GM18519 (cell line): ENCODE data around the gene HAT1.

Experiments
- ATAC-seq: cut with Tn5 transposase; IDR thresholded peaks from one replicate; pipeline ENCODE4 v1.9.1; 2021; ENCODE audit warnings: mild to moderate bottlenecking, moderate library complexity; ENCODE audit not compliant: unreplicated experiment, low FRiP score

The HAT1 gene

GRCh38 chr2:171913517-171913916, 8.7 kb upstream of the HAT1 start:
- ATAC-seq, result no peak

DNA sequence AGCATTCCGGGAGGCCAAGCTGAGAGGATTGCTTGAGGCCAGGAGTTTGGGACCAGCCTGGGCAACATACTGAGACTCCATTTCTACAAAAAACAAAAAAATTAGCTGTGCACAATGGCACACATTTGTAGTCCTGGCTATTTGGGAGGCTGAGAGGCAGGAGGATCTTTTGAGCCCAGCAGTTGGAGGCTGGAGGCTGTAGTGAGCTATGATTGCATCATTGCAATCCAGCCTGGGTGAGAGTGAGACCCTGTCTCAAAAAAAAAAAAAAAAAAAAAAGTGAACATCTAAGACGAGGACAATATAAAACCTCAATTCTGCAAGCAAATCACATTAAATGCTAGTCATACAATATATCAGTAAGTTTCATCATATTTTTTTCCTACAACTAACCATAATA, 2.8 kb upstream of the HAT1 start:
- ATAC-seq, result no peak

GRCh38 chr2:171921970-171922229, 361 bp upstream of the HAT1 start:
- no peak for ATAC-seq

DNA sequence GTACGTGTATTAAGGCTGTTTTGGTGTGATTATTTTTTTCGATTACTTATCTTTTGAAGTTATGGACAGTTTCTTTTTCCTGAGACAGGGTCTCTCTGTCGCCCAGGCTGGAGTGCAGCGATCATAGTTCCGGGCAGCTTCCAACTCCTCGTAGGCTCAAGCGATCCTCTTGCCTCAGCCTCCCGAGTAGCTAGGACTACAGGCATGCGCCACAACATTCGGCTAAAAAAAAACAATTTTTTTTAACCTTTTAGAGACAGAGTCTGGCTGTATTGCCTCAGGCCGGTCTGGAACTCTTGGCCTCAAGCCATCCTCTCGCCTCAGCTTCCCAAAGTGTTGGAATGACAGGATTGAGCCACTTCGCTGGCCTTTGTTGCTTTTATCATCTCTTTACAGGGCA, 945 bp downstream of the HAT1 start:
- ATAC-seq, result no peak

GRCh38 chr2:171924170-171924942, 2.1 kb downstream of the HAT1 start:
- no peak for ATAC-seq

DNA sequence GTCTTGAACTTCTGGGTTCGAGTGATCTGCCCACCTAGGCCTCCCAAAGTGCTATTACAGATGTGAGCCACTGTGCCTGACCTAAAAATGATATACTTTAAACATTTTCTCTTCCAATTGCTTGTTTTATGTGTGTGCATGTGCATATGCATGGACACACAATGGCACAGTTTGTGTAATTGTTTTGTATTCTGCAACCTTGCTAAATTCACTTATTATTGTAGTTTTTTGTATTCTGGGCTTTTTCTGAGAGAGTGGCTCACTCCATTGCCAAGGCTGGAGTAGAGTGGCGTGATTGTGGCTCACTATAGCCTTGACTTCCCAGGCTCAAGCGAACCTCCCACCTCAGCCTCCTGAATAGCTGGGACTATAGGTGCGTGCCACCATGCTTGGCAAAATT, 8.1 kb downstream of the HAT1 start:
- no peak for ATAC-seq

DNA sequence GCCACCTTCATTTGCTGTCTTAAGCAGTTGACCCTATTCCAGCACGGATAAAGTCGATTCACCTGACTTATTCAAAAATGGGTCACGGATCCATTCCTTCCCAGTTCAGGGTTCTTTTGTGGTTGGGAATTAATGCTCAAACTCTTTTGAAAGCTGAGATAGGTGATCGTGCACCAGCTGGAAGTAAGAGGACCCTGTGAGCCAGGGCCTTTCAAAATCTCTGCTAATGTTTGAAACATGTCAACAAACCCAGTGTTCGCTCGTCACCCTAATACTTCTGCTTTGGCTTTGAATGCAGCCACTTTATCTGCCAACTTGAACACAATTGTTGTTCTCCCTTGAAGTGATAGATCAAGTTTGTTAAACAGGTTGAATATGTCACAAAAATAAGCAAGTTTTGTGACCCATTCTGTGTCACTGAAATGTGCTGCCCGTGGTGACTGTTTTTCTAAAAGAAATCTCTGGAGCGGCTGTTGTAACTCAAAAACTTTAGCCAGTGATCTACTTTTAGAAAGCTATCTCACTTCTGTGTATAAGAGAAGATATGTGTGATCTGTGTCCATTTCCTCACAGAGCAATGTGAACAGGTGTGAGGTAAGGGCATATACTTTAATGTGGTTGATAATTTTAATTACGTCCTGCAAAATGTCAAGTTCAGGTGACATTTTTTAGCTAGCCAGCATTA, 16.9 kb downstream of the HAT1 start:
- no peak for ATAC-seq

DNA sequence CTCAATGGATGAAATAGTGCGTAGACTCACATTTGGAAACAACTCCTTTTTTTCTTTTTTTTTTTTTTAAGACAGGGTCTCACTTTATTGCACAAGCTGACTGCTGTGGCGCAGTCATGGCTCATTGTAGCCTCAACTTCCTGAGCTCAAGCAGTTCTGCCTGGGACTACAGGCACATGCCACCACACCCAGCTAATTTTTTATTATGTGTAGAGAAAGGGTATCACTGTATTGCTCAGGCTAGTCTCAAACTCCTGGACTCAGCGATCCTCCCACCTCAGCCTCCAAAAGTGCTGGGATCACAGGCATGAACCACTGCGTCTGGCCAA, 17.4 kb downstream of the HAT1 start:
- ATAC-seq, result no peak

GRCh38 chr2:171941316-171941699, 19.0 kb downstream of the HAT1 start:
- no peak for ATAC-seq

DNA sequence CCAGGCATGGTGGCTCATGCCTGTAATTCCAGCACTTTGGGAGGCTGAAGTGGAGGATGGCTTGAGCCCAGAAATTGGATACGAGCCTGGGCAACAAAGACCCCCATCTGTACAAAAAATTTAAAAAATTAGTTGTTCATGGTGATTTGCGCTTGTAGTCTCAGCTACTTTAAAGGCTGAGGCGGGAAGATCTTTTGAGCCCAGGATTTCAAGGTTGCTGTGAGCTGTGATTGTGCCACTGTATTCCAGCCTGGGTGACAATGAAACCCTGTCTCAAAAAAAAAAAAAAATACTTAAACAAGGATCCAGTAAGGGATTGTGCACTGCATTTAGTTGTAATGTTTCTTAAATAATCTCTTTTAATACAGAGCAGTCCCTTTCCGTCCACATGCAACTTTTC, 21.6 kb downstream of the HAT1 start:
- no peak for ATAC-seq

DNA sequence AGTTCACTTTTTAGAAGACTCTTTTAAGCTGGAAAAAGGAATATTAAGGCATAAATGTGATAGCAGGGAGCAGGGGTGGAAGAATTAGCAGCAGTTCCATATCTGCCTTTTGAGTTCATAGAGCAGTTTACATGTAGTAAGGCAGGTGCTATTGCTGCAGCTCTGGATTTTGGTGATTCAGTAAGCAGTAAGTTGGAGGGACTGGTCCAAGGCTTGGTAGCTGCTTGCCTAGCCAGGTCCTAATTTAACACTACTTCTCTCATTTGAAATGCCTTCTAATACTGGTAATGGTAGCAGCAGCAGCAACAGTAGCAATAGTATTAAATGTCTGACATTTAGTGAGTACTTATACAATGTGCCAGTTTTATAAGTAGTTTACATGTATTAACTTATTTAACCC, 30.0 kb downstream of the HAT1 start:
- no peak for ATAC-seq

DNA sequence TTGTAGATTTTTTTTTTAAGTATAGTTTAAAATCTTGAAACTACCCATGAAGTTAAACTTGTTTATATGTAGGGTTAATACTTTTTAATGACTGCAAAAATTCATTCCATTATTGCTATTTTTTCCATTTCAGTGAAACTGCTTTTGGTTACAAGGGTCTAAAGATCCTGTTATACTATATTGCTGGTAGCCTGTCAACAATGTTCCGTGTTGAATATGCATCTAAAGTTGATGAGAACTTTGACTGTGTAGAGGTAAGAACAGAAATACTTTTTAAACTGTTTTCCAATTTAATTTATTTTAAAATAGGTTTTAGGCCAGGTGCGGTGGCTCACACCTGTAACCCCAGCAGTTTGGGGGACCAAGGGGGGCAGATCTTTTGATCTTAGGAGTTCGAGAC, 30.5 kb downstream of the HAT1 start:
- no peak for ATAC-seq

GRCh38 chr2:171956135-171956825, 34.0 kb downstream of the HAT1 start:
- no peak for ATAC-seq

- no peak for ATAC-seq
Measured at GRCh38 chr2:171957061-171957460, 34.8 kb downstream of the HAT1 start.

DNA sequence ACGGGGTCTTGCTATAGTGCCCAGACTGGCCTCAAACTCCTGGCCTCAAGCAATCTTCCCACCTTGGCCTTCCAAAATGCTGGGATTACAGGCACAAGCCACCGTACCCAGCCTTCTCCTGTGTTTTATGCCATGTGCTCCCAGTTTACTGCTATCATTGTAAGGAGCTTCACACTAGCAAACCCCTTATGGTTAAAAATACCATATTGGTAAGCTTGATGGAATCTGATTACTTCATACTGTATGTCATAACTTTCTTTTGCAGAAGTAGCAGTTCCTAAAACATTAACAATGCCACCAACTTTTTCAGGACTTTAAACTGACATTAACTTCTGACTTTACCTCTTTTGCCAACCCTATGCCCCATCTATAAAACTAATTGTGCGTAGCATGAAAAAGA, 36.2 kb downstream of the HAT1 start:
- no peak for ATAC-seq

- no peak for ATAC-seq
Measured at GRCh38 chr2:171959998-171960397, 37.7 kb downstream of the HAT1 start.

DNA sequence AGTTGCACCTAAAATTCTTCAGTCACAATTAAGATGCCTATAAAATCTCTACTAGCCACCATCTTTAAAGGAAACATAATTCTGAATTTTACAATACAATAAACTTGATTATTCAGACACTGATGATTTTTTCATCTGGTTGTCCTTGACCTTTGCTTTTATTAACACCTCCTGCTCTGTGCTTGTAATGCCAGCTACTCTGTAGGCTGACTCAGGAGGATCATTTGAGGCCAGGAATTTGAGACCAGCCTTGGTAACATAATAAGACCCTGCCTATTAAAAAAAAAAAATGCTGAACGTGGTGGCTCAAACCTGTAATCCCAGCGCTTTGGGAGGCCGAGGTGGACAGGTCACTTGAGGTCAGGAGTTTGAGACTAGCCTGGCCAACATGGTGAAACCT, 38.3 kb downstream of the HAT1 start:
- ATAC-seq, result no peak

GRCh38 chr2:171963198-171963597, 40.9 kb downstream of the HAT1 start:
- no peak for ATAC-seq

DNA sequence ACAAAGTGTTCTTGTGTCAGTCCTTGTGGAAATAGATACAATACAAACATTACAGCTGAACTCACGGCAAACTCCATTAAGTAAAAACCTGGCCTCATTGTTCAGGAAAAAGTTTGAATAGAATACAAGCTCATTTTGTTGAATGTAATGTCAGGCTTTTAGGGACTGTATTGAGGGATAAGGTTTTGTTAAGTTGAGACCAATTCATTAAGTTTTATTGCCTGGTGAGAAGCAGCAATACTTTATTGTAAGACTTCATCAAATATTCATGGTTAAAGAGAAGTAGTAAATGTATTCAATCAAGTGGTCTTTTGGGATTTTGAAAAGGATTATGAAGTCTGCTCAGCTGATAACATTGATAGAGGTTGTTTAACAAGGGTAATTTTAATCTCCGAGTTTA, 42.0 kb downstream of the HAT1 start:
- ATAC-seq, result no peak

DNA sequence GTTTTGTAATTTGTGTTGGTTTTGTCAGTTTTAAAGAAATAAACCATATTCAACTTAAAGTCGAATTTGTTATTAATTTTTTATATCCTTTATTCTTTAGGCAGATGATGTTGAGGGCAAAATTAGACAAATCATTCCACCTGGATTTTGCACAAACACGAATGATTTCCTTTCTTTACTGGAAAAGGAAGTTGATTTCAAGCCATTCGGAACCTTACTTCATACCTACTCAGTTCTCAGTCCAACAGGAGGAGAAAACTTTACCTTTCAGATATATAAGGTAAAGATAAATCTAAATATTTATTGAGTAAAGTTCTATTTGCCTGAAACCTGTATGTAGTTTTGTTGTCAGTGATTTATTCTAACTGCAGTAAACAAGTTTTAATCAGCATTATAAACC, 43.0 kb downstream of the HAT1 start:
- ATAC-seq, result no peak

- no peak for ATAC-seq
Measured at GRCh38 chr2:171965661-171966060, 43.4 kb downstream of the HAT1 start.

- no peak for ATAC-seq
Measured at GRCh38 chr2:171966235-171966634, 44.0 kb downstream of the HAT1 start.
